Heart right ventricle (tissue), 16 donors: ENCODE results near the gene PTPRE. TPM values are rescaled to one million over a fixed set of nuclear protein-coding genes. Genes with fewer than 3 reads are reported as not detected.

ENCODE experiments used
- ATAC-seq, 8 donors: fragments of 200-7000 bp; cut with Tn5 transposase; one replicate each; pipeline ENCODE4 v1.9.1; 2020; ENCODE audit warnings: mild to moderate bottlenecking in 8 of 8, moderate library complexity in 8 of 8, moderate number of reproducible peaks in 1 of 8
- DNase-seq, 2 donors: peaks; one replicate each; pipeline ENCODE4 v3.0.0-alpha.2; 2020
- H3K27ac ChIP-seq, 10 donors: fragments of 200-600 bp; sonication (generic) in 2 of 10; one replicate each; pipeline versions ENCODE4 v1.5.0 to v1.8.0; 2020 to 2022; ENCODE audit warnings: mild to moderate bottlenecking in 3 of 10
- H3K27me3 ChIP-seq, 7 donors: fragments of 200-600 bp; one replicate each; pipeline ENCODE4 v1.8.0; 2021 to 2022; ENCODE audit warnings: mild to moderate bottlenecking in 2 of 7
- H3K36me3 ChIP-seq, 9 donors: fragments of 200-600 bp; sonication (generic) in 1 of 9; one replicate each; pipeline versions ENCODE4 v1.5.0 to v1.8.0; 2020 to 2022; ENCODE audit warnings: mild to moderate bottlenecking in 2 of 9
- H3K4me1 ChIP-seq, 9 donors: fragments of 200-600 bp; sonication (generic) in 1 of 9; one replicate each; pipeline versions ENCODE4 v1.5.0 to v1.8.0; 2020 to 2022; ENCODE audit warnings: mild to moderate bottlenecking in 4 of 9
- H3K4me3 ChIP-seq, 10 donors: fragments of 200-600 bp; sonication (generic) in 2 of 10; one replicate each; pipeline versions ENCODE4 v1.5.0 to v1.8.0; 2020 to 2022; ENCODE audit warnings: mild to moderate bottlenecking in 7 of 10, moderate library complexity in 2 of 10
- H3K9me3 ChIP-seq, 11 donors: fragments of 200-600 bp in 10 of 11; sonication (generic) in 2 of 11; one replicate each; pipeline versions ENCODE4 v1.5.0 to v1.8.0; 2013 to 2022; ENCODE audit warnings: mild to moderate bottlenecking in 2 of 11, control low read depth in 1 of 11, moderate library complexity in 1 of 11
- CTCF ChIP-seq, 9 donors: fragments of 200-600 bp; sonication (generic) in 2 of 9; IDR thresholded peaks; one replicate each; pipeline versions ENCODE4 v1.5.0 to v1.8.0; 2021 to 2022; ENCODE audit warnings: antibody characterized with exemption in 9 of 9, mild to moderate bottlenecking in 5 of 9, moderate library complexity in 1 of 9
- WGBS, 2 donors: extraction: QIAGEN DNeasy Blood & Tissue Kit; methylation state at CpG; one replicate each; pipeline ENCODE4 v1.1.7; 2013; ENCODE audit warnings: inconsistent platforms in 1 of 2; 5-methylcytosine and 5-hydroxymethylcytosine counted together
- intact Hi-C, 10 donors: fragments of 100-400 bp; cut with DNase I; formaldehyde crosslinking; loops; one replicate each; pipeline versions ENCODE4 v1.11.1 to v1.14.2; 2022
- polyA plus RNA-seq, 2 donors: library from polyadenylated mRNA; stranded (reverse); fragments of 200-250 nt; gene quantifications; one replicate each; pipeline ENCODE4 v1.2.3, GENCODE V29; 2013
- total RNA-seq, 10 donors: library from RNA; stranded (reverse); fragmentation: NEBNext Ultra II Directional in 3 of 10; extraction: Animal tissue kit (Norgen Biotek cat#: 25700) in 3 of 10; gene quantifications; one replicate each; pipeline versions ENCODE4 v1.2.1 to v1.2.4, GENCODE V29; 2021 to 2023
- donor health status: Arrhythmogenic right ventricular cardiomyopathy.
- donor health status: ischemic (EF 13 %, LVEDD 7.1; RV severe dilation, severe dysfunction).
- donor health status: healthy with polysubstance abuse.
- donor health status: DM: no; HTN: yes; CAD: no.
- donor health status: DM: no; HTN: no; CAD: no.
- donor health status: ischemic (EF 25% LVEDD 6.9; RV normal size, moderate dysfunction).
- donor health status: ischemic (EF 25% LVEDD 5.7; RV mildly dilated, moderate dysfunction).
- donor health status: healthy.
- donor health status: DM: yes; HTN: yes; CAD: no.
- donor health status: Ischemic cardiomyopathy.
- donor health status: ischemic (EF 35%, LVEDD 5.7; RV mildly dilated, moderate dysfunction).
- donor health status: nonischemic (EF 11% LVEDD 7.7; RV severe dilation, severe dysfunction).
- donor health status: DM: yes; HTN: yes; CAD: no.
- donor health status: PGD.
- donor health status: ischemic (EF 29% LVEDD 5.4; RV normal size, mild dysfunction).
- donor health status: nonischemic (EF 23%, LVEDD 6.1; RV moderate dilation, normal function).

Gene PTPRE
- total and polyA plus RNA-seq, 12 donors = 6.1 to 42.8 (median 22.1) TPM

DNA sequence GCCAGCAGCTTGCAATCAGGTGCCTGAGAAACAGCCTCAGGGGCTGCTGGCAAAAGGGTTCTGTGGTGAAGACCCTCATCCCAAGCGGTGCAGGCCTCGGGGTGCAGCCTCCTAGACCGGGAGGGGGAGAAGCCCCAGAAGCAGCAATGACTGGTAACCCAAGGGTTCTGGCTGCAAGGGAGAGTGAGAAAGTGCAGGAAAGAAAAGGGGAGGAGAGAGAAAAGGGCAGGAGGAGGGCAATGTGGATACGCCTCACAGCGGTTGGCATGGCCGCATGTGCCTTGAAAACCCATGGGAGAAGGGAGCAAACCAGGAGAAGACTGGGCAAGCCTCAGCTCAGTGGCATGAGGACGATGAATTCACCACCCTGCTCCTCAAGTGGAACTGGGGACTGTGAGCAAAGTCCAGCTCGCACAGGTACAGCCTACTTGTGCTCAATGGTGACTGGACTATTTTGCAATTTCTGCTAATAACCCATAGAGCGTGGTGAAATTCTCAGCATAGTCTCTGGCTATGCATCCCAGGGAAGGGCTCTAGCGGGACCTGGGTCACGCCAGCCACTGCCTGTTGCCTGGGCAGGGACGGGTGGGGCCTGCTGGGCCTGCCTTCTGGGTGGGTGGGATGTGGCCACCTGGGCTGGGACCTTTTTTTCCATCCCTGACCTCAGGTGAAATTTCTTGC lies 20.4 kb upstream of the PTPRE start:
- peaks cover 0 to 61% (median 10%) of the 10 kb centered on the region in 9 donors for H3K4me1 ChIP-seq
- H3K27me3 ChIP-seq = peaks cover 0 to 6% (median 0%) of the 10 kb centered on the region in 7 donors
- H3K36me3 ChIP-seq = no peaks in the 10 kb centered on the region
- no peaks in the 10 kb centered on the region for H3K9me3 ChIP-seq
- no peak for TF ChIP-seq CTCF (IDR thresholded peaks at IDR 0.05)
- WGBS, 2 donors = 91 to 98% methylated on average over 12 of the region's 12 CpGs
- intact Hi-C loops = no loop called here
- no peak overlapping the region for H3K4me3 ChIP-seq
- DNase-seq (no peak), ATAC-seq (no peak)
- no peak overlapping the region for H3K27ac ChIP-seq

DNA sequence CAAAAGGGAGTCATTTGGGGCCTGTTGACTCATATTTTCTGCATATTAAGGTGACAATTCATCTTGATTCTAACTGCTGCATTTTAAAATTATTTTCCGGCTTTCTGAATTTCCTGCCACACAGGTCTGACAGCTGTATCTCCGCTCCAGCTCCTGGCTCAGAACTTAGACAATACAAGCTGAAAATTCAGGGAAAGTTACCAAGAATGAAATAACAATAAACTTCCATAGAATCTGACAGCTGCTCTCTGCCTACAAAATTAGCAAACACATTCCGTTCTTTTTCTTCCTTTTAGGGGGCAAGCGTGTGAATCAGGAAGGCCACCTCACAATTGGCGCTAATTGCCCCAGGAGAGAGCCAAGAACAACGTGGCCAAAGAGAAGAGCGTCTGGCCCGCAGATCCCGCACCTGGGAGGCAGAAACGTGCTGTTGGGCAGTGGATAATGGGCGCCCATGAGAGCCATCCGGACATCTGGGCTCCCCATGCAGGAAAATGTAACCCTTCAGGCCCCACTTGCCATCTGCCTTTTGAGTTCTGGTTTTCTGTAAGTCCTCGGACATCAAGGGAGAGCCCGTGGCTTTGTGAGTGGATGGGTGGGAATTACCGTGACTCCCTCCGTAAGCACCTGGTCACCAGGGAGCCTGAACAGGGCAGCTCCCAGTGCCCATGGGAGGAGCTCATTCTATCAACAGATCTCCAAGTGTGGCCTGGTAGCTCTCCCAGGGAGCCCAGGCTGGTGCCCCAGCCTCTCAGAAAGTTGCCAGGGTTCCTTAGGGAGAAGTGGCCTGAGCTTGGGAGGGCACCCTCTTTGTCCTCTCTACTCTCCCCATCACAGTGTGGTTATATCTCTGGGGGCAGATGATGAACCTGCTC lies 19.1 kb upstream of the PTPRE start:
- peaks cover 0 to 6% (median 0%) of the 10 kb centered on the region in 7 donors for H3K27me3 ChIP-seq
- intact Hi-C loops = no loop called here
- peak overlapping the region in 2 of 10 donors; percentile 31 to 41 for H3K27ac ChIP-seq
- ATAC-seq (peak in 2 of 8 donors; percentile 38 to 55), DNase-seq (no peak)
- no peaks in the 10 kb centered on the region for H3K9me3 ChIP-seq
- H3K36me3 ChIP-seq = no peaks in the 10 kb centered on the region
- H3K4me3 ChIP-seq = no peak overlapping the region
- H3K4me1 ChIP-seq = peaks cover 0 to 48% (median 10%) of the 10 kb centered on the region in 9 donors
- no peak for TF ChIP-seq CTCF (IDR thresholded peaks at IDR 0.05)
- 63 to 67% methylated on average over 16 of the region's 16 CpGs for WGBS, 2 donors

GRCh38 chr10:127888521-127889312 lies 18.2 kb upstream of the PTPRE start:
- no peak for TF ChIP-seq CTCF (IDR thresholded peaks at IDR 0.05)
- Histone ChIP-seq H3K27me3 (peaks cover 0 to 6% (median 0%) of the 10 kb centered on the region in 7 donors), H3K36me3 (no peaks in the 10 kb centered on the region), H3K4me1 (peaks cover 0 to 41% (median 10%) of the 10 kb centered on the region in 9 donors), H3K27ac (peak overlapping the region in 1 of 10 donors; percentile 61), H3K4me3 (no peak overlapping the region), H3K9me3 (no peaks in the 10 kb centered on the region)
- intact Hi-C loops = no loop called here
- 78 to 79% methylated on average over 13 of the region's 13 CpGs for WGBS, 2 donors
- ATAC-seq = peak in 3 of 8 donors; percentile 25 to 41 (median 38)
- no peak for DNase-seq
